Heart left ventricle (tissue), 13 donors: ENCODE results near the gene ATP5PD.

ENCODE experiments used
- CTCF ChIP-seq, 12 donors: fragments of 200-600 bp; sonication (generic) in 4 of 12; IDR thresholded peaks; one replicate each; pipeline versions ENCODE4 v1.5.0 to v1.8.0; 2018 to 2022; ENCODE audit warnings: antibody characterized with exemption in 12 of 12, mild to moderate bottlenecking in 5 of 12
- POLR2A ChIP-seq, 2 donors: fragments of 450-650 bp; IDR thresholded peaks; one replicate each; pipeline ENCODE4 v1.6.1; 2017; ENCODE audit warnings: antibody characterized with exemption in 2 of 2, mild to moderate bottlenecking in 2 of 2, moderate library complexity in 2 of 2
- donor health status: ischemic (EF 13 %, LVEDD 7.1; RV severe dilation, severe dysfunction).
- donor health status: DM: no; HTN: yes; CAD: no.
- donor health status: DM: no; HTN: no; CAD: no.
- donor health status: ischemic (EF 25% LVEDD 6.9; RV normal size, moderate dysfunction).
- donor health status: ischemic (EF 25% LVEDD 5.7; RV mildly dilated, moderate dysfunction).
- donor health status: ischemic (EF 35%, LVEDD 5.7; RV mildly dilated, moderate dysfunction).
- donor health status: nonischemic (EF 11% LVEDD 7.7; RV severe dilation, severe dysfunction).
- donor health status: DM: yes; HTN: yes; CAD: no.
- donor health status: PGD.
- donor health status: ischemic (EF 29% LVEDD 5.4; RV normal size, mild dysfunction).
- donor health status: nonischemic (EF 23%, LVEDD 6.1; RV moderate dilation, normal function).

- TF ChIP-seq POLR2A (IDR thresholded peaks at IDR 0.05): no peak
- no peak for TF ChIP-seq CTCF (IDR thresholded peaks at IDR 0.05)
Measured at GRCh38 chr17:75030161-75030560, 16.6 kb downstream of the ATP5PD start.
